Myocyte (in vitro differentiated cells): ENCODE results near the gene PHEX. TPM values are rescaled to one million over a fixed set of nuclear protein-coding genes. Genes with fewer than 3 reads are reported as not detected.

Experiments used
- DNase-seq: peaks from one replicate; pipeline ENCODE4 v3.0.0-alpha.2; 2012; ENCODE audit warnings: low read depth
- total RNA-seq: library from RNA; depleted of rRNA; stranded (reverse); fragments of >200 nt; gene quantifications from 2 replicates; pipeline ENCODE4 v1.2.3, GENCODE V29; 2014

PHEX gene
- total RNA-seq, 1 donor from 2014 or later, result 0.13 TPM

GRCh38 chrX:22105231-22105630 lies 73.1 kb downstream of the PHEX start:
- DNase-seq, result peak; percentile 13

GRCh38 chrX:22105971-22106370 lies 73.8 kb downstream of the PHEX start:
- DNase-seq, result no peak

GRCh38 chrX:22109442-22109841 lies 77.3 kb downstream of the PHEX start:
- peak; percentile 25 for DNase-seq

DNA sequence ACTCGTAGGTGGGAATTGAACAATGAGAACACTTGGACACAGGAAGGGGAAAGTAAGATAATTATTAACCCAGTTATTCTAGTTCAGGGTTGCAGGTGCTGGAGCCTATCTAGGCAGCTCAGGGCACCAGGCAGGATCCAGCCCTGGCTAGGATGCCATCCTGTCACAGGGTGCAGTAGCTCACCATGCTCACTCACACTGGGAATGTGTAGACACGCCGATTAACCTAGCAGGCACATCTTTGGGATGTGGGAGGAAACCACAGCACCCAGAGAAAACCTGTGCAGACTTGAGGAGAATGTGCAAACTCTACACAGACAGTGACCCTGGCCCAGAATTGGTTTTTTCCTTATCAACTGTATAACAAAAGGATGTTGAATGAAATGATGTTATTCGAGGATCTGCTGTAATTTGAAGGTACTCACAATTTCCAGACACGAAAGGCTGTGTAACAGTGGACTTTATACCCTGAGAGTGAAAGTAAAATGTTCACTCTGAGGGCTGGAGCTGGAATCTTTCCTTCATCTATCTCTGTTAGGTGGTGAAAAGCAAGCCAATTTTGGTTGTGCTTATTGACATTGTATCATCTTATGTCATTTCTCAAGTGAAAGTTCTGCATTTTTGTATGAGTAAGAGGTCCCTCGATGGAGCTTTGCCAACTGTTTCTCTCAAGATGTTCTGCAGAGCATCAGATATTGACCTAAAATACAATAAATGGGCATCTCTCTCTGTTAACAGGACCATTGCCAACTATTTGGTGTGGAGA lies 78.8 kb downstream of the PHEX start:
- no peak for DNase-seq

DNA sequence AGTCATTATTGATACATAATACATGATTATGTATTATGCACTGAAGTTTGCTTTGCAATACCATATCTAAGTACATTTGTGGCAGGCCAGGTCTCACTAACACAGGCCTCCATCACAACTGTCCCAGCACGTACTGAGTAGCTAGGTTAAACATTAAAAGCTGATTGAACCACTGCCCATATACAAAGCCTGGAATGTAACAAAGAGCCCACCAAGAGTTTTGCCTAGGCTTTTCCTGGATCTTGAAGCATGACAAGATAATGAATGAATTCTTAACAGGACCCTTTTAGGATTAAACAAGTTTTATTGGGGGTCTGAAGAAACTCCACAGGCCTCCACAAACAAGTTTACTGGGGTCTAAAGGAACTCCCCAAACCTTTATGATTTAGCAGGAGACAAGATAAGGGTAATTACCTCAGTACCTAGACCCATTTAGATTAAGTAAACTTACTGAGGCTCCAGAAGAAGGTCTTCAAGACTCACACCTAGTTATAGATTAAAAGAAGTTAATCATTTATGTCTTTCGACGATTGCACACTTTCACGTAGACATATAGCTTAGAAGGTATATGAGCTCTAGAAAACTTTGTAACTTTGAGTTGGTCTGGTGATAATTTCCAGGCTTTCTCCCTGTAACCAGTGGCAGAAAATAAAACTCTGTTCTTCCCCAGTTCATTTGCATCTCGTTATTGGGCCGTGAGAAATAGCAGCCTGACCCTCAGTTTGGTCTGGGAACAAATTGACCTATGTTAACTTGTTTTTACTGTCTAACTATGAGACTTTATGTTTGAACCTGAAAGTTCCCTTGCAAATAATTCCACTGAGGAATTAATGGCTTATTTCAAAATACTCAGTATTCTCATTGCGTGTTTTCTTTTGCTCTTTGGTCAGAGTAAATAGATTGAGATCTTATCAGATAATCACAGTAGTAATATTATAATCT lies 84.8 kb downstream of the PHEX start:
- no peak for DNase-seq

DNA sequence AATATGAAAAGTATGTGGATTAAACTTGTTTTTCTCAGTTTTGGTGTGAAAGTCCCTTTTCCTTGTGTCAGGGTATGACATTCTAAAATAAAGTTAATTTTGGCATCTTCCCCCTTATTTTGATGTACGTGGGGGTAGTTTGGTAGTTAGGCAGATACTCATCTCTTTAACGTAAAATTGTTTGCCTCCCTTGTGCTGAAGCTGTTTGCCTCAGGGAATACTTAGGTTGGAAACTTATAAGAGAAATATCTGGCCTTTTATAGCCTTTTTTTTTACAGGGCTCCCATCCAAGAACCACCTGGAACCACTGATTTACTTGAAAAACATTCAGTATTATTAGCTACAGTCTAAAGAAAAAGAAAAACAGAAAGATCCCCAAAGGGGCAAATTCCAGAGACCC lies 85.5 kb downstream of the PHEX start:
- DNase-seq, result no peak

- DNase-seq, result no peak
Measured at GRCh38 chrX:22118161-22118830, 86.2 kb downstream of the PHEX start.

GRCh38 chrX:22121161-22121560 lies 89.0 kb downstream of the PHEX start:
- DNase-seq, result no peak

DNA sequence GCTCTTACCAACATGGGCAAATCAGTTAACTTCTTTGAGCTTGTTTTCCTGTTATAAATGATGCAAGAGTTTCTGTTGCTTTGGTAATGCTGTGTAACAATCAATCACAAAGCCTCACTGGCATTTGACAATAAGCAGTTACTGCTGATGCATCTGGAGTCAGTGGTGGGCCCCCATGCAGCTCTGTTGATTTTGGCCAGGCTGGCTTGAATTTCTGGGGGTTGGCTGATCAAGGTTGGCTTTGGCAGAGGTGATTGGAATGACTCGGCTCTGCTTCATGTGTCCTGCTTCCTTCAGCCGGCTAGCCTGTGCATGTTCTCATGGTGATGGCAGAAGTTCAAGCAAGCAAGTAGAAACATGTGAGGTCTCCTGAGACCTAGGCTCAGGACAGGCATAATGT lies 90.4 kb downstream of the PHEX start:
- DNase-seq, result no peak

DNA sequence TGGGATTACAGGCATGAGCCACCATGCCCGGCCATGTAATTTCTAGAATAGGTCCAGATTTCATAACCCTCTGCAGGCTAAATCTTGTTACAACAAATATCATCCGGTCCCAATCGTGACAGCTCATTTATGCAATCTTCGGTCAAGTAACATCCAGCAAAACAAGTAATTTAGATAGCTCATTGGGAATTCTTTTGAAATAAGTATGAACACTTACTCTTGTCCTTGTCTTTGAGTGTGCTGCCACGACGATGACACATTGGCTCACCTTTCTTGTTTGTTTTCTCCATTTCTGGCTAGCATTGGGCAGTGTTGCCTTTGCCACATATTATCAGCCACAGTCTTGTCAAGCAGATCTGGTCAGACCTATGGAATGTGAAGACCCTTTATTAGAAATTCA lies 92.0 kb downstream of the PHEX start:
- DNase-seq, result no peak

DNA sequence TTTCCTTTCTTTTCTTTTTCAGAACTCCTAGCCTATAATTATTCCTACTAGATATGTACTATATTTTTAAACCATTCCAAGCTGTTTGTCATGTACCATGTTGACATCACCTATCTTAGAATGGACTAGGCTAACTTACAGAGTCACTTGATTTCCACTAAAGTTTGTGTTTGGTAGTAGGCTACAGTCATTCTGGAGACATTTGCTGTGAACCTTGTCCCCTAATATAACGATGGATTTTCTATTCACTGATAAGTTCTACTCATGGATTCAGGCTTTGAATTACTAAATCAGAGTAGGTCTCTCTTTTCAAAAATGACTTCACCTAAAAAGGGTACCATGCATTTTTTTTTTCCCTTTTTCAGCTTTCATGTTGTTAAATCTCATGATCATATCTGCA lies 93.4 kb downstream of the PHEX start:
- DNase-seq, result no peak

GRCh38 chrX:22126327-22126726 lies 94.2 kb downstream of the PHEX start:
- DNase-seq, result peak; percentile 14

GRCh38 chrX:22128961-22129360 lies 96.8 kb downstream of the PHEX start:
- DNase-seq, result no peak

GRCh38 chrX:22134681-22135080 lies 102.6 kb downstream of the PHEX start:
- DNase-seq, result peak; percentile 70

- DNase-seq, result peak; percentile 56
Measured at GRCh38 chrX:22135171-22135711, 103.1 kb downstream of the PHEX start.

- DNase-seq, result peak; percentile 58
Measured at GRCh38 chrX:22135994-22136684, 104.0 kb downstream of the PHEX start.

DNA sequence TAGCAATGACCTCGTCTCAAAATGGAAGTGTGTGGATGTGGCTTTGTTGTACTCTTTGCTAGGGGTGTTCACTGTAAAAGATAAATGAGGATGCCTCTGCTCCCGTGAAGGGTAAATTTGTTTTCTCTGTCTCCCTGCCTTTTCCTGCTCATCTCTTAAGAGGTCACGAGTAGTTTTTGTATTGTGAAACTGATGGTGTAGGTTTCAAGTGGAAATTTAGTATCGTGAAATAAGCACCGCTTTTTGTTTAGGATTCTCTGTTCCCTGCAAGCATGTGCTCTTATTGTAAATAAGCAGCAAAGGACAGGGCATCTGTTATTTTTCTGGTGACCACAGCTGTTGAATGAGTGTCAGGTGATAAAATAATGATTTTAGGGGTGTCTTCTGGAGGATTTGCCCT lies 104.6 kb downstream of the PHEX start:
- no peak for DNase-seq

GRCh38 chrX:22139822-22140221 lies 107.7 kb downstream of the PHEX start:
- no peak for DNase-seq

- DNase-seq, result no peak
Measured at GRCh38 chrX:22141047-22141730, 109.1 kb downstream of the PHEX start.

GRCh38 chrX:22147214-22147613 lies 115.1 kb downstream of the PHEX start:
- DNase-seq, result no peak
